ENCODE results near the gene STC2.

The STC2 gene

DNA sequence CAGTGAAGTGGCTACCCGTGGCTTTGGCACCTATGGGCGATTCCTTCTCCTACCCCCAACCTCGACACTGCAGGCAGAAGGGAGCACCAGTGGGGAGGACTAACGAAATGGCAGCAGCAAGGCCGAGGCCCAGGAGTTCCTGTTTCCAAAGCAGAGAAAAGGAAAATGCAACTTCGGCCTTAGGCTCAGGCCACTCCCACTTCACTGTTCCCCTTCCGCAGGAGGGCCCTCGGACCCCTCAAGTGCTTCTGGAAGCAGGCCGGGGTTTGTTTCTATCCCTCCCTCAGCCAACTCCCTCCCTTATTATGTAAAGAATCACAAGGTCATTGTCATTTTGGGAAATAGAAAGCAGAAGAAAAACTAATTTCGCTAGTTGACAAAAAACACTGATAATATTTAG lies 56.8 kb downstream of the STC2 start:
- H3K27me3 ChIP-seq: peaks cover 0 to 33% of the 10 kb centered on the region in 2 donors
- no peaks in the 10 kb centered on the region for H3K4me1 ChIP-seq
- no peak for TF ChIP-seq CTCF (IDR thresholded peaks at IDR 0.05)
- H3K9me3 ChIP-seq: peaks cover 0 to 20% (median 9%) of the 10 kb centered on the region in 3 donors
- H3K4me3 ChIP-seq: no peak overlapping the region
- intact Hi-C loops (cut with DNase I; ENCODE audit: low total_unique reads): no loop called here
- no peak overlapping the region for H3K27ac ChIP-seq
- H3K36me3 ChIP-seq: no peaks in the 10 kb centered on the region
- no peak for DNase-seq

DNA sequence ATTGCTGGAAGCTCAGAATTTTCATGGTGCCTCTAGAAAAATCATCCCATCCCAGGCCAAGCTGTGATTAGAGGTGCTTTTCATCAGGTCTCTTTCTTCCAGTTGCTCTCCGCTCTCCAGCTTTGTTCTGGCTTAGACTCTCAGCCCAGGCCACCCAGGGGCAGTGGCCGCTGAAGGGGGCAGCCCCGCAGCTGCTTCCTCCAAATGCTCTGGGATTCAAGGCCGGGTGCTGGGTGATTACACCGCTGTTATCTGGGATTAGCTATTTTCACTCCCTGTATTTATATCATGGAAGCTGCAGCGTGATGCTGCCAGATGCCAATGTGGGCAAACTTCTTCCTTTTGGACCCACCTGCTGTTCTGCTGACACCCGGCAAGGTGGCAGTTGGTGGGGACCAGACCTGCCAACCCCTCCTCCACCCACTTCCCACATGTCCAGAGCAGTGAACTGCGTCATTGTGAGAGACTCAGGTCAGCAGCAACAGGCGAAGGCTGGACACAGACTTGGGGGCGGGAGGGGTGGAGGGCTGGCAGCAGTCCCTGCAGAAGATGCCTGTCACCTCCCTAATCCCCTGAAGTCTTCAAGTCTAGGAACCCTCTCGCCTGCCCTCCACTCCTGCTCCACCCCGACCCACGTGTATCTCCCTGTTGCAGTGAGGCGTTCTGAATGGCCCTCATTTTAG lies 59.3 kb downstream of the STC2 start:
- H3K27me3 ChIP-seq: peaks cover 0 to 52% of the 10 kb centered on the region in 2 donors
- no peaks in the 10 kb centered on the region for H3K4me1 ChIP-seq
- no peak for DNase-seq
- intact Hi-C loops (cut with DNase I; ENCODE audit: low total_unique reads): no loop called here
- H3K27ac ChIP-seq: no peak overlapping the region
- peaks cover 0 to 9% (median 0%) of the 10 kb centered on the region in 3 donors for H3K9me3 ChIP-seq
- no peak overlapping the region for H3K4me3 ChIP-seq
- TF ChIP-seq CTCF (IDR thresholded peaks at IDR 0.05): no peak
- H3K36me3 ChIP-seq: no peaks in the 10 kb centered on the region

DNA sequence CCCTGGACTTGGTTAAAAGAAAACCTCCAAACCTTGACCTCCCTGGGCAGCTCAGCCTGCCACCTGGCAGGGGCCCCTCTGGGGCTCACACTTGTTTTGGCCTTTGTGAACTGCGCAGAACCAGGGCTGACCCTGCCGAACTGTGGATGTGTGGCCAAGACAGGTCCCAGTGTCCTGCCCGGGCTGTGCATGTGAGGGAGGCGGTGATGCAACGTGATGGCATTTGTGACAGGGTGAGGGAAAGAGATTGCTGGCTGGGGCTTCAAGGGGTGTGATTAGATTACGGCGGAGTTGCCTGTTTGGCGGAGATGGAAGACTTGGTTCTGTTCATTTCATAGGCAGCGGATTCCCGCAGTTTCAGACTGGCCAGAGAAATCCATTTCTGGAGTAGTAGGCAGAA lies 62.8 kb downstream of the STC2 start:
- peaks cover 0 to 58% of the 10 kb centered on the region in 2 donors for H3K27me3 ChIP-seq
- DNase-seq: no peak
- TF ChIP-seq CTCF (IDR thresholded peaks at IDR 0.05): no peak

More for the DNA sequence above, 62.8 kb downstream of the STC2 start:
- H3K4me3 ChIP-seq: no peak overlapping the region
- no peaks in the 10 kb centered on the region for H3K36me3 ChIP-seq
- intact Hi-C loops (cut with DNase I; ENCODE audit: low total_unique reads): no loop called here
- H3K4me1 ChIP-seq: no peaks in the 10 kb centered on the region
- H3K27ac ChIP-seq: no peak overlapping the region
- H3K9me3 ChIP-seq: no peaks in the 10 kb centered on the region
